Esophagus mucosa (tissue), 1 donor: ENCODE data around the gene STARD3. TPM values are rescaled to one million over a fixed set of nuclear protein-coding genes. Genes with fewer than 3 reads are reported as not detected.
"Not testable (repeated sequence)": the region's sequence is repeated elsewhere in the genome, so short reads cannot be mapped to it uniquely, and the experiment has no call there.

Experiments
- ATAC-seq: fragments of 200-7000 bp; cut with Tn5 transposase; one replicate; pipeline ENCODE4 v1.9.1; 2020
- total RNA-seq: library from RNA; stranded (reverse); gene quantifications from one replicate; pipeline ENCODE4 v1.2.4, GENCODE V29; 2023
- donor health status: DM: yes; HTN: yes; CAD: no.

Gene STARD3
- total RNA-seq = 28.0 TPM

- peak; percentile 85 for ATAC-seq
Observed at GRCh38 chr17:39636927-39637736, at the start of gene STARD3. Gene STARD3, plus strand, starts transcription at chr17:39637144. Its CDS starts 16,388 bp downstream, at chr17:39653532.

GRCh38 chr17:39590180-39590579, 46.8 kb upstream of the STARD3 start:
- ATAC-seq = not testable (repeated sequence)

GRCh38 chr17:39591958-39592954, 44.7 kb upstream of the STARD3 start:
- ATAC-seq = no peak

- no peak for ATAC-seq
Observed at GRCh38 chr17:39593371-39593770, 43.6 kb upstream of the STARD3 start.

- ATAC-seq = no peak
Observed at GRCh38 chr17:39595294-39595693, 41.6 kb upstream of the STARD3 start.

GRCh38 chr17:39595928-39596510, 40.9 kb upstream of the STARD3 start:
- ATAC-seq = no peak

- no peak for ATAC-seq
Observed at GRCh38 chr17:39596543-39597267, 40.2 kb upstream of the STARD3 start.

GRCh38 chr17:39597372-39598046, 39.4 kb upstream of the STARD3 start:
- no peak for ATAC-seq

- no peak for ATAC-seq
Observed at GRCh38 chr17:39598047-39598481, 38.9 kb upstream of the STARD3 start.

- ATAC-seq = no peak
Observed at GRCh38 chr17:39598630-39599003, 38.3 kb upstream of the STARD3 start.

GRCh38 chr17:39599004-39599664, 37.8 kb upstream of the STARD3 start:
- no peak for ATAC-seq

GRCh38 chr17:39599665-39600231, 37.2 kb upstream of the STARD3 start:
- peak; percentile 6 for ATAC-seq

- no peak for ATAC-seq
Observed at GRCh38 chr17:39600288-39600996, 36.5 kb upstream of the STARD3 start.

- no peak for ATAC-seq
Observed at GRCh38 chr17:39600997-39601597, 35.8 kb upstream of the STARD3 start.

GRCh38 chr17:39601758-39602532, 35.0 kb upstream of the STARD3 start:
- no peak for ATAC-seq

- no peak for ATAC-seq
Observed at GRCh38 chr17:39602533-39603303, 34.2 kb upstream of the STARD3 start.

- ATAC-seq = no peak
Observed at GRCh38 chr17:39603304-39604016, 33.5 kb upstream of the STARD3 start.
